H7 (cell line): Measurements from ENCODE around the gene NR2F6. TPM values are rescaled to one million over a fixed set of nuclear protein-coding genes. Genes with fewer than 3 reads are reported as not detected.

ENCODE experiments used
- DNase-seq: peaks from one replicate; pipeline ENCODE4 v3.0.0; 2012
- H3K27me3 ChIP-seq: 2 replicates; pipeline ENCODE4 v1.6.0; 2011; ENCODE audit warnings: mild to moderate bottlenecking, low read length; ENCODE audit not compliant: control insufficient read depth, insufficient read depth
- H3K36me3 ChIP-seq: replicated peaks from 2 replicates; pipeline ENCODE4 v1.5.1; 2011; ENCODE audit warnings: low read length; ENCODE audit not compliant: control insufficient read depth, insufficient read depth
- H3K4me3 ChIP-seq: 2 replicates; pipeline ENCODE4 v1.5.1; 2011; ENCODE audit warnings: low read depth, mild to moderate bottlenecking, control low read depth, low read length, moderate library complexity; ENCODE audit not compliant: insufficient read depth
- total RNA-seq: library from RNA; depleted of rRNA; stranded (reverse); fragments of >200 nt; shearing (Covaris generic); gene quantifications from 2 replicates; pipeline ENCODE4 v1.2.3, GENCODE V29; 2014

The NR2F6 gene
- total RNA-seq, 1 experiment from 2014 or later: 246 TPM

GRCh38 chr19:17216058-17216670, 29.6 kb downstream of the NR2F6 start:
- Histone ChIP-seq H3K36me3 (peaks cover 3% of the 10 kb centered on the region), H3K27me3 (no peaks in the 10 kb centered on the region), H3K4me3 (peak overlapping the region; percentile 62)
- peak; percentile 28 for DNase-seq

GRCh38 chr19:17215127-17215971, 30.4 kb downstream of the NR2F6 start, which contains the start of gene USE1:
Gene USE1, plus strand, starts transcription at chr19:17215357. Its CDS starts 49 bp downstream, at chr19:17215406.
- DNase-seq: peak; percentile 98
- Histone ChIP-seq H3K27me3 (no peaks in the 10 kb centered on the region), H3K4me3 (peak within 1 kb of the TSS; percentile 62)

GRCh38 chr19:17214508-17215126, 31.1 kb downstream of the NR2F6 start:
- Histone ChIP-seq H3K27me3 (no peaks in the 10 kb centered on the region), H3K4me3 (peak overlapping the region; percentile 62), H3K36me3 (peaks cover 4% of the 10 kb centered on the region)
- DNase-seq: peak; percentile 66

More at GRCh38 chr19:17215127-17215971, 30.4 kb downstream of the NR2F6 start, which contains the start of gene USE1:
- peaks cover 4% of the 10 kb centered on the region for H3K36me3 ChIP-seq

GRCh38 chr19:17213334-17213733, 32.4 kb downstream of the NR2F6 start:
- Histone ChIP-seq H3K27me3 (no peaks in the 10 kb centered on the region), H3K4me3 (no peak overlapping the region), H3K36me3 (peaks cover 4% of the 10 kb centered on the region)
- no peak for DNase-seq

DNA sequence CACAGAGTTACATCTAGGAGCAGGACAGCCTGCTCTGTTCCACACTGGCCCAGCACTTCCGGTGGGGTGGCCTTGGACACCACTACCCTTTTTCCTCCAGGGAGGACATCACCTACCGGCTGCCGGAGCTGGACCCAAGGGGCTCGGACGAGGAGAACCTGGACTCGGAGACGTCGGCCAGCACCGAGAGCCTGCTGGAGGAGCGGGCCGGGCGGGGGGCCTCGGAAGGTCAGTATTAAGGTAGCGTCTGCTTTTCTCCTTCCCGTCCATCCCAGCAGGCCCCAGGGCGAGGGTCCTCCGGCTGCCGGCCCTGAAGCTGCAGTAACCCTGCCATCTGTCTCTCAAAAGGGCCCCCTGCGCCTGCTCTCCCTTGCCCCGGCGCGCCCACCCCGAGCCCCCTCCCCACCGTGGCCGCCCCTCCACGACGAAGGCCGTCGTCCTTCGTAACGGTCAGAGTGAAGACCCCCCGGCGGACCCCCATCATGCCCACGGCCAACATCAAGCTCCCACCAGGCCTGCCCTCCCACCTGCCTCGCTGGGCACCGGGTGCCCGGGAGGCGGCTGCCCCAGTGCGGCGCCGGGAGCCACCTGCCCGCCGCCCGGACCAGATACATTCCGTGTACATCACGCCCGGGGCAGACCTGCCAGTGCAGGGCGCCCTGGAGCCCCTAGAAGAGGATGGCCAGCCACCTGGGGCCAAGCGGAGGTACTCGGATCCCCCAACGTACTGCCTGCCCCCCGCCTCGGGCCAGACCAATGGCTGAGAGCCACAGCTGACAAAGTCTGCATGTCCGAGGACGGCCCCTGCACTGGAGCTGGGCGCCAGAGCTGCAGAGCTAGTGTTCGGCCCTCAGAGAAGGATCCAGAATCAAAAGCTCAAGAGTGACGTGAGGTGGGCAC, 33.9 kb downstream of the NR2F6 start:
- H3K27me3 ChIP-seq: no peaks in the 10 kb centered on the region
- H3K4me3 ChIP-seq: no peak overlapping the region
- H3K36me3 ChIP-seq: peaks cover 2% of the 10 kb centered on the region
- no peak for DNase-seq

DNA sequence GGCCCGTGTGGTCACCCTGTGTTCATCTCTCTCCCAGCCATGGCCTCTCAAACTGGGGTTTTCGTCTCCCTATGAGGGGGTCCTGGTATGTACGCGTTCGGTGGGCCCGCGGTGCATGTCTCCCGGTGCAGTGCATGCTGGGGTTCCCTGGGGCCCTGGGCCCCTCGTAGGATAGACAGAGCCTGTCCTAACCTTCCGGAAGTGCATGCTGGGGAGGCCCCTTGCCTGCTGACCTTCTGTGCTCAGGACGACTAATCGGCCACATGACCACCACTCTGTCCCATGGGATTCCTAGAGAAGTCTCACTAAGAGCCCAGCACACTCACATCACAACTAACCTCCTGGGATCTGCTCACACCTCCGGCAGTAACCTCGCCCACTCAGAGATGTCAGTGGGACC, 35.4 kb downstream of the NR2F6 start:
- Histone ChIP-seq H3K36me3 (peaks cover 2% of the 10 kb centered on the region), H3K27me3 (no peaks in the 10 kb centered on the region), H3K4me3 (no peak overlapping the region)
- DNase-seq: no peak

GRCh38 chr19:17209126-17210036, 36.3 kb downstream of the NR2F6 start:
- no peaks in the 10 kb centered on the region for H3K27me3 ChIP-seq
- DNase-seq: peak; percentile 100
- H3K36me3 ChIP-seq: peaks cover 2% of the 10 kb centered on the region
- H3K4me3 ChIP-seq: no peak overlapping the region

DNA sequence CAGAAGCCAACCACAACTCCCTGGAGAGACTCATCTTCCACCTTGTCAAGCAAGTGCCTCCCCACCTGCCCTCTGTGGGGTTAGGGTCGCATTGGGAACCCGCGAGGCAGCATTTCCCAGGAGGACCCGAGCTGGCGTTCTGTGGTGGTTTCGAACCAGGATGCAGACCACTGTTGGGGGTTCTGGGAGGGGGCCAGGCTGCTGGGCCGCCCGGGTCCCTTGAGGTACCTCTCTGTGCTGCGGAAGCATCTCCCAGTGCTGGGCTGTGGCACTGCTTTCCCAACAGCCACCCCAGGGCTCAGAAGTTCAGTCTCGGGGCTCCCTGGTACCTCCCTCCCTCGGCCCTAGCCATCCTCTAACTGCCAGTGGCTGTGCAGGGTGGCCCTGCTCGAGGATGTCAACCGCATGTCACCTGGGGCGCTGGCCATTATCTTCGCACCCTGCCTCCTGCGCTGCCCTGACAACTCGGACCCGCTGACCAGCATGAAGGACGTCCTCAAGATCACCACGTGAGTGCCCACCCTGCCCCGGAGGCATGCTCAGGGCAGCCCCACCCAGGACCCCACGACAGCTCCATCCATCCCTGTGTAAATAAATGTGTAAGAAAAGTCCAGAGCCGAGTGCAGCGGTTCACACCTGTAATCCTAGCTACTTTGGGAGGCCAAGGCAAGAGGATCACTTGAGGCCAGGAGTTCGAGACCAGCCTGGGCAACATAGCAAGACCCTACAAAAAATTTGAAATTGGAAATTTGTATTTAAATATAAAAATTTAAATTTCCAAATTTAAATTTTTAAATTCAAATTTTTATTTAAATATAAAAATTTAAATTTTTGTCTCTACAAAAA, 38.8 kb downstream of the NR2F6 start:
- Histone ChIP-seq H3K4me3 (no peak overlapping the region), H3K27me3 (no peaks in the 10 kb centered on the region), H3K36me3 (peaks cover 9% of the 10 kb centered on the region)
- DNase-seq: no peak

DNA sequence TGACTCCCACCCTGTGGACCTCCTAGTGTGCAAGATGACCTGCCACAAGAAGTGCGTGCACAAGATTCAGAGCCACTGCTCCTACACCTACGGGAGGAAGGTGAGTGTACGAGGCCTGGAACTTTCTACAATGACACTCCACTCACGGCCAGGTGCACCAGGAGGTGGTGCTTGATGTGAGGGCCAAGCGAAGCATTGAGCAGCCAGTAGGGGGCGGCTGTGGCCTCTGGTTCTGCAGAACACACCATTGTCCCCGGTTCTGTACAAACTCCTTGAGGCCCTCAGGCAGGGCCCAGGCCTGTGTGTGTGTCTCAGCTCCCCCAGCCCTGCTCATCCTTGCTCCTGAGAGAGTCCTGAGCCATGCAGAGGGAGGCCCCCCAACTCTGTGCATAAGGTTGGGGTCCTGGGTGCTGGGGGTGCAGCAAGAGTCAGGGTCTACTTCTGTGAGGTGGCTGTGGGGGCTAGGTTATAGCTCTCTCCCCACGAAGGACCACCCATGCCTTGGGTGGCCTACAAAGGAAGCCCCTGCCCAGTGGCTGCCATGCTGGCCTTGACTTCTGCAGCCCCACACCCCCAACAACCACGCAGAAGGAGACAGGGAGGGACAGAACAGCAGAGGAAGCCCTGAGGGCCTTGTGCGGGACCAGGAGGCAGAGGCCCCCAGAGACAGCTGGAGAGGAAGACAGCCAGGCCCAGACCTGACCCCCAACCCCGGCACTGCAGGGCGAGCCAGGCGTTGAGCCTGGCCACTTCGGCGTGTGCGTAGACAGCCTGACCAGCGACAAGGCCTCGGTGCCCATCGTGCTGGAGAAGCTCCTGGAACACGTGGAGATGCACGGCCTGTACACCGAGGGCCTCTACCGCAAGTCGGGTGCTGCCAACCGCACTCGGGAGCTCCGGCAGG, 40.2 kb downstream of the NR2F6 start:
- Histone ChIP-seq H3K4me3 (no peak overlapping the region), H3K36me3 (peaks cover 18% of the 10 kb centered on the region), H3K27me3 (no peaks in the 10 kb centered on the region)
- peak; percentile 92 for DNase-seq

DNA sequence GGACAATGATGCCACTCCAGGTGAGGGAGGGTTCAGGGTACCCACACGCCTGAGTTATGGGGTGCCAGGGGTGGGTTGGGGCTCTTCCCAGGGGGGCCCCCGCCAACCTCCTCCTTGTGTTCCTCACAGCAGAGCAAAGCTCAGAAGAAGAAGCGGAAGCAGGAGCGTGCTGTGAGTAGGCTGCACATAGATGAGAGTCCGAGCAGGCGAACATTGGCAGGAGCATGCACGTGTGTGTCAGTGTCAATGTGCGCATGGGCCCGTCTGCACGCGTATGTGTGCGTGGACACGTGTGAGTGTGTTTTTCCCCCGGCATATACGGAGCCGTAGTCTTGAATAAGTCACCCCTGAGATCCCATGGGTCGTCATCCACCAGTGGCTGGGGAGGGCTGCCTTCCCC, 43.0 kb downstream of the NR2F6 start:
- Histone ChIP-seq H3K36me3 (peaks cover 23% of the 10 kb centered on the region), H3K4me3 (no peak overlapping the region), H3K27me3 (no peaks in the 10 kb centered on the region)
- DNase-seq: no peak

GRCh38 chr19:17202249-17202648, 43.5 kb downstream of the NR2F6 start:
- DNase-seq: peak; percentile 75
- Histone ChIP-seq H3K4me3 (no peak overlapping the region), H3K36me3 (peaks cover 23% of the 10 kb centered on the region)

More at GRCh38 chr19:17202249-17202648, 43.5 kb downstream of the NR2F6 start:
- H3K27me3 ChIP-seq: no peaks in the 10 kb centered on the region
